Forelimb muscle (tissue), 1 donor: ENCODE results near the gene SERPINI1. TPM values are rescaled to one million over a fixed set of nuclear protein-coding genes. Genes with fewer than 3 reads are reported as not detected.

ENCODE experiments used
- DNase-seq: peaks from one replicate; pipeline ENCODE4 v3.0.0-alpha.2; 2013; ENCODE audit warnings: low read depth
- polyA plus RNA-seq: library from polyadenylated mRNA; unstranded; fragments of 120-200 nt; gene quantifications from one replicate; pipeline ENCODE4 v1.2.1, GENCODE V29; 2013; ENCODE audit not compliant: insufficient read length

The SERPINI1 gene
- 7.9 TPM for polyA plus RNA-seq

GRCh38 chr3:167735233-167736138, at the start of gene SERPINI1:
Gene SERPINI1 (plus strand): TSS chr3:167735721. CDS start chr3:167789129, 53,408 bp downstream.
- DNase-seq = peak; percentile 67

GRCh38 chr3:167691366-167691765, 44.2 kb upstream of the SERPINI1 start:
- no peak for DNase-seq

GRCh38 chr3:167694121-167694520, 41.4 kb upstream of the SERPINI1 start:
- no peak for DNase-seq

- DNase-seq = no peak
Measured at GRCh38 chr3:167700046-167700445, 35.5 kb upstream of the SERPINI1 start.

- no peak for DNase-seq
Measured at GRCh38 chr3:167700926-167701325, 34.6 kb upstream of the SERPINI1 start.

- no peak for DNase-seq
Measured at GRCh38 chr3:167705840-167706239, 29.7 kb upstream of the SERPINI1 start.

- DNase-seq = no peak
Measured at GRCh38 chr3:167709690-167710089, 25.8 kb upstream of the SERPINI1 start.

GRCh38 chr3:167710552-167710951, 25.0 kb upstream of the SERPINI1 start:
- DNase-seq = no peak

GRCh38 chr3:167711439-167711838, 24.1 kb upstream of the SERPINI1 start:
- no peak for DNase-seq

GRCh38 chr3:167712445-167712844, 23.1 kb upstream of the SERPINI1 start:
- DNase-seq = no peak

GRCh38 chr3:167714871-167715270, 20.6 kb upstream of the SERPINI1 start:
- no peak for DNase-seq

GRCh38 chr3:167716920-167717319, 18.6 kb upstream of the SERPINI1 start:
- no peak for DNase-seq

- DNase-seq = no peak
Measured at GRCh38 chr3:167718582-167718981, 16.9 kb upstream of the SERPINI1 start.

GRCh38 chr3:167723025-167723512, 12.5 kb upstream of the SERPINI1 start:
- no peak for DNase-seq

GRCh38 chr3:167723872-167724271, 11.6 kb upstream of the SERPINI1 start:
- DNase-seq = no peak

- no peak for DNase-seq
Measured at GRCh38 chr3:167728176-167728575, 7.3 kb upstream of the SERPINI1 start.

- DNase-seq = no peak
Measured at GRCh38 chr3:167728632-167729323, 6.7 kb upstream of the SERPINI1 start.

- no peak for DNase-seq
Measured at GRCh38 chr3:167729591-167729990, 5.9 kb upstream of the SERPINI1 start.

- DNase-seq = no peak
Measured at GRCh38 chr3:167731393-167731792, 4.1 kb upstream of the SERPINI1 start.

- DNase-seq = no peak
Measured at GRCh38 chr3:167732313-167733065, 3.0 kb upstream of the SERPINI1 start.

GRCh38 chr3:167733961-167734497, 1.5 kb upstream of the SERPINI1 start:
- no peak for DNase-seq
